HPDE6-E6E7 (cell line): ENCODE measurements around the gene SCGB1D2.

Experiments used
- DNase-seq: peaks from one replicate; pipeline ENCODE4 v3.0.0; 2011; ENCODE audit warnings: missing footprints; ENCODE audit errors: extremely low spot score

The SCGB1D2 gene

DNA sequence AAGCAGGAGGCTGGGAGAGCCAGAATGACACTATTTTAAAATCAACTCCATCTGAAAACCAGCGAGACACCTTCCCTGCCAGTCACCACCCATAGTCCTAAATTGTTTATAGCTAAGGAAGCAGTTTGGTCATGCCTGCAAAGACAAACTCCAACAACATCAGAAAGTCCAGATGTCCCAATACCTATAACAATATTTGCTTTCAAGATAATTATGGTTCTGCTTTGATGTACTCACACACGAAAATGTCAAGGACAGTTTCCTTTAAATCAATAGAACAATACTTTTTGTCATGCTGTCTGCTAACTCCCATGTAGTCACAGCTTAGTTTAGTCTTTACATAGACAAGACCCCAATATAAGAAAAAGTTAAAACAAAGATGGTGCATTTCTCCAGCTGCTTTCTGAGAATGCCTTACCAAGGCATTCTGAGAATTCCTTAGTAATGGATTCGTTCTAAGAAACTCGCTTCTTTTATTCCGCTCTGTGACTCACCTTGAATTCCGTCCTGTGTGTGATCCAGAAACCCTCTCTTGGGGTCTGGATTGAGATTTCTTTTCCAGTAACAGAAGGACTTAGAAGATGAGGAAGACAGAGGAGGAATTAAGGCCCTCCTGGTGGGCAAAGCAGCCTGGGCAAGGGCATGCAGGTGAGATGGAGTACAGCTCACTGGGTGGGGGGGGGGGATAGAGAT is 18.4 kb downstream of the SCGB1D2 start:
- DNase-seq, result no peak

DNA sequence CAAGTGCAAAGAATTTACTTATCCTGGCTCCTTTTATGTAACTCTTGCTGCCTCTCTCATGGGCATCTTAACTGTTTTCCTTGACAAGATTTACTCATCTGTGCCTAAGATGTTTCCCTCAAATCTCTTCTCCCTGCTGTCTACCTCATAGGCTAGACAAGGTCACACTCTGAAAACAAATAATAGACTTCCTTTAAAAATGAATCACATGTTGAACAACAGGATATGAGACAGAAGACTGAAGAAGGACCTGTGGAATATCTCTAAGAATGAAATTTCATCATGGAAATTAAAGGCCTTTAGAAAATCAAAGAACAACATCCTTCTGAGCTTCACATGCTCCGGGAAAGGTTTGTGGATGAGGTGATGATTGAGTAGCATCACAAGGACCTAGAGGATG is 22.0 kb downstream of the SCGB1D2 start:
- DNase-seq, result no peak

DNA sequence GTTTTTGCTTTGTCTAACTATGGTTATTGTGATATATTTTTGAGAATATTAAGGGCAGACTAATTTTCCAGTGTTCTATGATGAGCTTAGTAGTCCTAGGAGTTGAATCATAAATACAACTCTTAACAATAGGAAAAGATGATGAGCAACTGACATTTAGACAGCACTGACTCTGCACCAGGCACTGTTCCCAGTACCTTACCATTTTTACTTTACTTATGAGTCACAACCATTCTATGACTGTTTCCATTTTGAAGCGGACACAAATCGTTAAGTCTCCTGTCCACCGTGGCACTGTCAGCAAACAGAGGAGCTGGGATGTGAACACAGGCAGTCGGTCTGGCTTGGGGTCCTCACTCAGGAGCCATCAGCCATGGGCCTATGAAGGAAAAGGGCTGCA is 24.5 kb downstream of the SCGB1D2 start:
- DNase-seq, result no peak

GRCh38 chr11:62267050-62267449 is 25.0 kb downstream of the SCGB1D2 start:
- no peak for DNase-seq

- DNase-seq, result no peak
Observed at GRCh38 chr11:62267576-62267975, 25.5 kb downstream of the SCGB1D2 start.

- no peak for DNase-seq
Observed at GRCh38 chr11:62269654-62270278, 27.7 kb downstream of the SCGB1D2 start, which contains the start of gene SCGB2A2. Gene SCGB2A2, plus strand, starts transcription at chr11:62270158. Its CDS starts 59 bp downstream, at chr11:62270217.

DNA sequence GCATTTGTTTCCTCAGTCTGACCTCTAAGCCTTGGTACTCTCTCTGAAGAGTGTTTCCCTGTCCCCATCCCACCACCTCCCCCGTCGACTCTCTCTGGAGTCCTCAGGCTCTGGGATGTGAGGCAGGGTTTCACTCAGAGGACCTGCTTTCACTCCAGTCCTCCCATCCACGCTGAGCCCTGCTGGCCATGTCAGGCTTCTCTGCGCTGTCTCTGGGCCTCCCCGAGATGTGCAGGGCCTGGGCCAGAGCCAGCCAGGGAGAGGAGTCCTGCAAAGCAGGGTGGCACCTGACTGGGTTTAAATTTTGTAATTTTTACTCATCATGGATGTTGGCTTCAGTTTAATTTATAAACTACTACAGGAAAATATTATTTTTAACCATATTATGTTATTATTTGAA is 31.2 kb downstream of the SCGB1D2 start:
- DNase-seq, result no peak

- DNase-seq, result no peak
Observed at GRCh38 chr11:62273789-62274275, 31.8 kb downstream of the SCGB1D2 start.

GRCh38 chr11:62280452-62280851 is 38.4 kb downstream of the SCGB1D2 start:
- DNase-seq, result no peak
